ENCODE data around the gene RIC8B.

RIC8B gene

GRCh38 chr12:106759526-106760183 is 14.8 kb upstream of the RIC8B start:
- DNase-seq = no peak

DNA sequence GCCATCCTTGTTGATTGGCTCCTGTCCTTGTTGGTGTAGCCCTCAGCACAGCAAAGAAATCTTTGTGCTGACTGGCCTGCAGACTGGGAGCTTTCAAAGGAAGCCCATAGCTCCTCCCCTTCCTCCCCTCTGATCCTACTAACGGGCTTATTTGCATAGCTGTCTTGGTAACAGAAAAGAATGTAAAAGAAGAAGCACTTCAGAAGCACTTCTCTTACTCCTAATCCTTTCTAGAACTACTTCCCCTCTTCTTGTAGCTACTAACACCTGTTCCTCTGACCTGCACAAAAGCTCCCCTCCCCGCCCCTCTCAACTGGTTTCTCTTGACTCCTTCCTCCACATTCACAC is 14.3 kb upstream of the RIC8B start:
- DNase-seq = no peak

GRCh38 chr12:106764220-106764619 is 10.3 kb upstream of the RIC8B start:
- DNase-seq = no peak

DNA sequence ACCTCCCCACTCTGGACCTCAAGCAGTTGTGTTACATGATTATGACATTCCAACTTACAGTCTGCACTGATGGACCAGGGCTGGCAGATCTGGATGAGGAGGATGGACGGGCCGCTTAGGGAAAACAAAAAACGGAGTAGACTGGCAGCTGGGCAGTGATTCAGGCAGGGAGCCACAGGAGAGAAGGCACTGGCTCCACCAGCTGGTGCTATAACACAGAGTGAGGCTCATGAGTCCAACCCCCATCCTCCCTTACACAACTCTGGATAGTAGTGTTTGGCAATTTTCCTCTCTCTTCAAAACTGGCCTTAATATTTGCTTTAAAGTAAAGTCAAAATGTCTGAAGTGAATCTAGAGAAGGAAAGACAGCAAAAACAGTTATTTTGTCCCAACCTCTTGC is 9.7 kb upstream of the RIC8B start:
- DNase-seq = no peak

DNA sequence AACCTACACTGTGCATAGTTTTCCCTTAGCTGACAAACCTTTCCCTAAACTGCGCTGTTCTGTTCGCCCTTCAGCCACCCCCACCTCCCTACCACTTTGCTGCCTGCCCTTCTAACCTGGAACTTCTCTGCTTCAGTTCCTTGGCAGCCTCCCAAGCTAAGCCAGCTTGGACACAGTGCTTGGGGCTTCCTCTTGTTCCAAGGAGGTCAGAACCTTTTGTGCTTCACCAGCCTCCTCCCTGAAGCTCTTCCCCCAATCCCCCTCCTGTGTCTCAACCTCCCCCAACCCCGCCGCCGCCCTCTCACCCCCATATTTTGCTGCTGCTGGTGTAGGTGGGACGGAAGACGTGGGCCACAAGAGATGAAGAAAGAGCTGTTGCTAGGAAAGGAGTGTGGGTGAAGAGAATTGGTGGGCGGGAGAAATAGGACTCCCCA is 8.1 kb upstream of the RIC8B start:
- DNase-seq = no peak

- no peak for DNase-seq
Measured at GRCh38 chr12:106767206-106767605, 7.3 kb upstream of the RIC8B start.

DNA sequence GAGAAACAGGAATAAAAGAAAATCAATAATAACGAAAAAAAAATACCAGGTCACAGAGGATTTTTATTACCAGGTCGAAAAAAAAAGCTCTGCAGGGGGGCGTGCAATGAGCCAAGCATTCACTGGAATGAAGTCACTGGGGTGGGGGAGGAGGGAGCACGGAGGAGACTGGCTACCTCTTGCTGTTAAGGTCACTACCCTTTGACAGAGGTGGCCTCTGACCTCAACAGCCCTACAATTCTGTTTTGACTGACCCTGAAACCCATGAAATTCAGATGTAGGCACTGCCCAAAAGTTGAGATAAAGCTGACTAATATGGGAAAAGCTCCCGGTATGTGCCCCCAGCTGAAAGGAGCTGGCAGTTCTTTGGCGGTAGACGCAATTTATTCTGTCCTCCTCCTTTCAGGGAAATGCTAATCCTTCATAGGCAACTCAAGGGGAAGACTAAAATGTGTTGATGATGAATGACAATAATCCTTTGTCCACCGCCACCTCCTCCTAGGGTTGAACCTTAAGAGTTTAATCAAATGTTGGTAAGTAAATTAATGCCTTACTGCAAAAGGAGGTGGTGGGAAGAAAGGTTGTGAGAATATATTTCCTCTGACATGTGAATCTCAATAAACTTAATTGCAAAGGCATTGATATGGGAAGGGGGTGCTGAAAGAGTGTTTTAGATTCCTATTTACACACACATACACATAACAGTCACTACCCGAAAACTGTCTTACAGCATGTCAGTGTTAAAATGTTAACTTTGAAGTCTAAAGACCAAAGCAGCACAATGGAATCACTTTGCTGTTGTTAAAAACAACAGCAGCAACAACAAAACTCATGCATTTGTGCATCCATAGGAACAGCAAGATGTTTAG is 6.3 kb upstream of the RIC8B start:
- DNase-seq = peak; percentile 79

- DNase-seq = peak; percentile 14
Measured at GRCh38 chr12:106769078-106769477, 5.4 kb upstream of the RIC8B start.

GRCh38 chr12:106769546-106769945 is 4.9 kb upstream of the RIC8B start:
- no peak for DNase-seq

DNA sequence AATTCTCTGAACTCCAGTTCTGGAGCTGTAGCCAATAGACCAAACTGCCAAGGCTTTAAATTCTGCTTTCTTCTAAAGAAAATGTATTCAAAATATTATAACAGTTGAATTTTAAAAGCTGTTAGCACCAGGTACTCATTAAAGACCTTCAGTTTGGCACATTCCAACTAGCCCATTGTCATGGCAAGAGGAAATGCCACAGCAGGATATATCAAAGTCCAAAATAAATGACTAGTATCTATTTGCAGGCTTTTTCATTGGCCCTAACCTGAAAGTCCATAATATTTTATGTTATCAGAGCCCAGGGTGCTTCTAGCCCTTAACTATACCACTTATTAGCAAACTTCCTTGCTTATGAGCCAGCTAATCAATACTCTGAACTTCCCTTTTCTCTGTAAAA is 3.1 kb upstream of the RIC8B start:
- DNase-seq = no peak

- DNase-seq = peak; percentile 25
Measured at GRCh38 chr12:106773286-106774004, 1.0 kb upstream of the RIC8B start.

GRCh38 chr12:106774808-106775524 is 484 bp downstream of the RIC8B start:
- no peak for DNase-seq

- DNase-seq = no peak
Measured at GRCh38 chr12:106776897-106777296, 2.4 kb downstream of the RIC8B start.

GRCh38 chr12:106780010-106780631 is 5.6 kb downstream of the RIC8B start:
- DNase-seq = peak; percentile 52

DNA sequence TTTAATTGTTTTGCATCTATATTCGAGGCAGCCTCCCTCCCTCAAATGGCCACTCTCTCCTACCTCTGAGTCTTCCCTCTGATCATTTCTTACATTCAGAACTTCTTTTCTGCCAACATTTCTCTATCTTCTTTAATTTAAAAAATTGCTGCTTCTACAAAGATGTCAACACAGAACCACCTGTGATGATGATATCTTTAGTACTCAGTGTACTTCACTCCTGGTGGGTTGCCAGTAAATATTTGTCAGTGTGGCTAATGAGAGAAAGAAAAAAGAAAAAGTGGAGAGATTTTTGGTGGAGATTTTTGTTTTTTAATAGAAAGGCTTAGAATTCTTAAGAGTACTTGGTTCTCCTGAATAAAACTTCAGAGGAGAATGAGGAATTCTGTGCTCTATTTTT is 8.1 kb downstream of the RIC8B start:
- no peak for DNase-seq

- no peak for DNase-seq
Measured at GRCh38 chr12:106783515-106783914, 9.0 kb downstream of the RIC8B start.

- DNase-seq = no peak
Measured at GRCh38 chr12:106790020-106790419, 15.5 kb downstream of the RIC8B start.

GRCh38 chr12:106791531-106791930 is 17.0 kb downstream of the RIC8B start:
- peak; percentile 74 for DNase-seq

DNA sequence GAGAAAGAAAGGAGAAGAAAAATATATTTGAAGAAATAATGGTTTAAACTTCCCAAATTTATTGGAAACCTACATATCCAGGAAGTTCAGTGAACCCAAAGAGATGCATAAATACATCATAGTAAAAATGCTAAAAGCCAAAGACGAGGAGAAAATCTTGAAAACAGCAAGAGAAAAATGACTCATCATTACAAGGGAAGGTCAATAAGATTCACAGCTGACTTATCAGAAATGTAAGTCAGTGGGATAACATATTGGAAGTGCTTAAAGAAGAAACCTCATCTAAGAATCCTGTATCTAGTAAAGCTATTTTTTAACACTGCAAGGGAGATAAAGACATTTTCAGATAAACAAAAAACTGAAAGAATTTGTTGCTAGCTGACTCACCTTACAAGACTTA is 19.9 kb downstream of the RIC8B start:
- no peak for DNase-seq

GRCh38 chr12:106801167-106801708 is 26.8 kb downstream of the RIC8B start:
- no peak for DNase-seq

DNA sequence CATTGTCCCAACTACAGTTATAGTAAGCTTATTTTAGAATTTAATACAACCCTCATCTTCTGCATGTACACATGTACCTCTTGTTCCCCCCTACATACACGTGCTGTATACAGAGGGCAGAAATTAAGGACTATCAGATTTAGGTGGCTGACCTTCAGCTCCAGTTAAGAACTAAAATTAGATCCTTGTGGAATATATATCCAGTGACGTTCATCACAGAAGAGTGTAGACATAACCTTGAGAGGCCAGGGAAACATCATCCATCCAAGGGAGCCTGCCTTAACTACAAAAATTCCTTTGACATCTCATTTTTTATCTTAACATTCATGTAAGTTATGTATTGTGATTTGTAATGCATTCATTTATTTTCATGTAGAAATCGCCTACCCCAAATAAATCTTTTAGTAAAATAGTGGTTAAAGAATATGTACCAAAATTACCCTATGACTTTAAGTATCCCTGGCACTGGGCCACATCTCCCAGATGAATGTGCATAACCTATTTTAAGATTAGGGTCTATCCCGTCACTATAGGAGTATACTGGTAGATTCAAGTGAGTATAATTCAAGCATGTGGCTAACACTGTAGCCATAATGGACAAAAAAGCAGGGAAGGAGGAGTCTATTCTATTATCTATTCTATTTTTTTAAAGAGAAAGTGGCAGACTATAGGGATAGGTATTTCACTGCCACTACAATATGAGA is 27.5 kb downstream of the RIC8B start:
- no peak for DNase-seq

GRCh38 chr12:106804668-106805067 is 30.2 kb downstream of the RIC8B start:
- no peak for DNase-seq

Measured in NCI-H146 (cell line).